ENCODE results near the gene EXOC6B.

EXOC6B gene

DNA sequence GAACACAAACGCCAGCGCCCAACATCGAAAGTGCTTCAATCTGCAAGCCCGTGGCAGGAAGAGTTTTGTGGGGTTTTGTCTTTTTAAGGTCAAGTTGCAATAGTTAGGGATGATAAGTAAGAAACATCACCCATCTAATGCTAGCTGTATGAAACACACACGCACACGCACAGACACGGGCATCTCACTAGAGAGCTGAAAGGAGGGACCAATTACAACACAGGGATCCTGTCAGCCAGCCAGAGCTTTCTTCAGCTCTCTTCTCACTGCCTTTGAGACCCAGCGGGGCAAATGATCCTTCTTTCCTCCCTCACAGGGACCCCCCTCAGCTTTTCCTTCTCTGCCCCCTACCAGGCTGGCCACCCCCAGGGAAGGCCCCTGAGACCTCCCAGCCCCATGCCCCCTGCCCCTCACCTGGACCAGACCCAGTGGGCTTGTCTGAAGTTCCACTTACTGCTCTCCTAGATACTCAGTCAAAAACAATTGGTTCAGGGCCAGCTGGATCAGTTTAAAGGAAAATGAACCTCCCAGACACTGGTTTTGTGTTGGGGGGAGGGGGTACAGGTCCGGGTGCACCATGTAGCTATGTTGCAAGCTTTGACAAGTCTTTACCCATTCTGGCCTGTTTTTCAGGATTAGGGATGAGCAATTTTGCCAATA lies 696.0 kb downstream of the EXOC6B start:
- no peak for DNase-seq

DNA sequence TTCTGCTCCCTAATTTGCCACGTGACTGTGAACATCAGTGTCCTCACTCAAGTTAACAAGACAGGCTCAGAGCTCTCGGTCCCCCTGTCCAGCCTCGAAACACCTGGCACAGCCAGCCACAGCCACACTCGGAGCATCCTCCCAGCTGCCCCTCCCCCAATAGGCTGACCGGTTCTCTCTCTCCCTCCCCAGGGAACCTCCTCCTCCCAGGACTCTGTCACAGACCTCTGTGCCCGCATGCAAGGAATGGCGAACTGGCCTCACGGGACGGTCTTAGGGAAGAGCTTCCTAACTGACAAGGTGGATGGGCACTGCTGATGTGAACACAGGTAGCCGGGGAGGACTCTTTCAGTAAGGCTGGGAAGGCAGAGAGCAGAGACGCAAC lies 697.0 kb downstream of the EXOC6B start:
- DNase-seq, result no peak

DNA sequence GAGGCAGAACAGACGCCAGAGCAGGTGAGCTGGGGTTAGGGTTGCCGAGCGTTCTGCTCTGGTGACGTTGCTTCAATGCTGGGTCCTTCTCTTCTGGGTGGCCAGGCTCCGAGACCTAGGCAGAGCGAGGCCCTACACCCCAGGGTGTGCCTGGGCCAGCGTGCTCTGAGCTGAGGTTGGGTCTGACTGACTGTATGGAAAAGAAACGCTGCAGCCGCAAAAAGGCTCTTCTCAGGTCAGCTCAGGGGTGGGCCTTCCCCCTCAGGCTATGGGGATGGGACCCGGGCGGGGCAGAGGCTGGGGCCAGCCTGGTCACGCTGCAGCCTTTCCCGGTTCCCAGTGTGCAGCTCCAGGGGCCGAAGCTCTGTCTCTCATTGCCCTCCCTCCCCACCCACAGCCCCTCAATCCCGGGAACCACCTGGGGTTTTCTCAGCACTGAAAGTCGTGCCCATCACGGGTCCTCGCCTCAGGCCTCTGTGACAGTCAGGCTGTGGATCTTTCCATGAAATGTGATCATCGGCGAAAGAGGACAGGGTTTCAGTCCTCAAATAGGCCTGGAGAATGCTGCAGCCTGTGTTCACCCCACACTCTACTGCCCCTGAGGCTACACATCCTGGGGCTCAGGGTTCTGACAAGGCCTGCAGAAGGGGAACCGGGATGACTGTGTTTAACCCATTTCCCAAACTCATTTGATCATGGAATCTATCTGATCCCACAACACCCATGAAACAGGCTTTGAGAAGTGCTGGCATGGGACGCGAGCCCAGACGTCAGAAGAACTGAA lies 697.6 kb downstream of the EXOC6B start:
- no peak for DNase-seq

DNA sequence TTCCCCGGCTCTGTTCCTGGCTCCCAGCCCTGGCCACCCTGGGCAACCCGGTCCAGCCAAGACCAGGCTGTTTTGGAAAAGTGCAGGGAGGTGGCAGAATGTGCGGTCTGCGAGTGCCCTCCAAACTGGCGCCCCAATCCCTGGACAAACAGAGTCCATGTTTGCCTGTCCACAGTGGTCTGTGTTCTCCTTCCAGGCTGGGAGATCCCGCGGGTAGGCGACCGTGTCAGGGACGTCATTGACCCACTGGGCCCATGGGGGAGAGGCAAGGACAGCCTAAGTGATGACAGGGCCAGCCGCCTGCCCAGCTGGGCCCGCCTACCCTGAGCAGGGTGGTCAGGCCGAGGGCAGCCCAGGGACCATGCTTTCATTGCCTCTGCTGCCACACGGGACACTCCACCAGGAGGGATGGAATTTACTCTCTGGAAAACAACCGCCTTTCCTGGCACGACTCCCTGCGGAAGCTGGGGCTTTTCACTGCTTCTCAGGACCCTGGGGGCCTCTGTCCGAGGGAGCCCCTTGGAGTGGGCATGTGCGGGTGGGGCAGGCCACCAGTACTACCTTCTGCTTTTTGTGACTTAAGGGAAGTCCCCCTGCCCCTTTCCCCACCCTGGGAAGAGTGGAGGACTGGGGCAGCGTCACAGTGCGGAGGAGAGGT lies 698.3 kb downstream of the EXOC6B start:
- no peak for DNase-seq

DNA sequence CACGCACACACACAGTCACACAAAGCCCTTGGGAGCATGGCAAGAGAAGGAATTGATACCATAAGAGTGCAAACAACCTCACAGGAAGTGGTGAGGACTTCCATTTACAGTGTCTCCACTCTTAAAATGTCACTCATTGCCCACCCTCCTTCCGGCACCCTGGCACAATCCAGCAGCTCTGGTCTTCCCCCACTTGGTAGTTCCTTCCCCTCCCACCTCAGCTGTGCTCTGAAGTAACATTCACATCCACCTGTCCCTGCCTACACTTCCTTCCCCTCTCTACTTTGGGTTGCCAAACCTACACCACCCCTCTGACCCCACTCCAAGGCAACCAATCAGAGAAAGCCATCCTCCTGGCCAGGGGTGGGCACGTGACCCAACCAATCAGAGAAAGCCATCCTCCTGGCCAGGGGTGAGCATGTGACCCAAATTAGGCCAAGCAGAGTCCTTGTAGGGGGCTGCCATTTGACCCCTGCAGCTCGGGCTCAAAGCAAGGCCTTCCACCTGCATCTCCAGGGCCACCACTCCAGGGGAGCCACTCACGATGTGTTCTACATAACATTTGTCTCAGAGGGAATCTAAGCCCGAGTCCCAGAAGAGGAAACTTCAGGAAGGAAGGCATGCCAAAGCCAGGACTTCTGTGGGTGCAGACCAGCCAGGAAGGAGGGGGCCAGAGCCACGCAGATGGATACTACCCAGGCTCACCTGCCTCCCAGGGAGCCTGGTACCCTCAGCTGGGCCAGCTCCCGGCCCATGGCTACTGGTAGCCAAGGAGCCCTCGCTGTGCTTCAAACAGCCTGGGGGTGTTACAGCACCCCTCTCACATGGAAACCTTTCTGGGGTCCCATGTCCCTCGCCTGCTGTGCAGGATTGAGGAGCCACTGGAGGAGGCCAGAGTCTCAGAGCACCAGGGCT lies 699.4 kb downstream of the EXOC6B start:
- no peak for DNase-seq
